NCI-H2171 (cell line): ENCODE data around the gene TUBGCP2.
"Not testable (repeated sequence)": the region's sequence is repeated elsewhere in the genome, so short reads cannot be mapped to it uniquely, and the experiment has no call there.

Experiments
- DNase-seq: peaks from one replicate; lab custom pipeline; 2025; lab: John Stamatoyannopoulos, UW

The TUBGCP2 gene

GRCh38 chr10:133278577-133279265 is 30.0 kb downstream of the TUBGCP2 start:
- no peak for DNase-seq

DNA sequence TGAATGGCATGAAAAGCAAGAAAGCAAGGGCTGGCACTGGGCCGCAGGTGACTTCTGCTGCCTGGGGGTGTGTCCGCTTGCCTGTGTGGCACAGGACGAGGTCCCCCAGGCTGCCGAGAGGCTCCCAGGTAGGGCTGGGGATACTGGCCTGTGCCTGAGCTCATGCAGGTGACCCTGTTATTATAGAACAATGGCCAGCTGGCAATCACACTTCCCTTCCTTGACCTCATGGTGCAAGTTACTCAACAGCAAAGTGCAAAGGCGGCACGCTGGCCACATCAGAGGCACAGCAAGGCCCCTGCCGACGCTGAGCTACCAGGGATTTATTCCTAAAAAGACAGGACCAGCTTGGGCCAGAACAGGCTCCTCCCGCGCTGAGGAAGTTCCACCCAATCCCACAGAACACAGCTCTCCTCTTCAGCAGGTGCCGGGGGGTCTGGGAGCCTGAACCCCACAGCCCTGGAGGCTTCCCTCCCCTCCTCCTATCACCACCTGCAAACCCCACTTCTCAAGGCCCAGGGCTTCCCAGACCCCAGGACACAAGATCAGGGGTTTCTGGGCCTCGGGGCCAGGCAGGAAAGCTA is 30.6 kb downstream of the TUBGCP2 start:
- DNase-seq: no peak

GRCh38 chr10:133277277-133277992 is 31.2 kb downstream of the TUBGCP2 start:
- no peak for DNase-seq

- DNase-seq: peak; percentile 11
Measured at GRCh38 chr10:133276435-133277201, 32.1 kb downstream of the TUBGCP2 start, which contains the start of gene ADAM8. TSS of gene ADAM8 (minus strand) at chr10:133276868. CDS start at chr10:133276817, 51 bp downstream.

- DNase-seq: no peak
Measured at GRCh38 chr10:133276100-133276434, 32.6 kb downstream of the TUBGCP2 start.

GRCh38 chr10:133275684-133276092 is 33.0 kb downstream of the TUBGCP2 start:
- DNase-seq: no peak

DNA sequence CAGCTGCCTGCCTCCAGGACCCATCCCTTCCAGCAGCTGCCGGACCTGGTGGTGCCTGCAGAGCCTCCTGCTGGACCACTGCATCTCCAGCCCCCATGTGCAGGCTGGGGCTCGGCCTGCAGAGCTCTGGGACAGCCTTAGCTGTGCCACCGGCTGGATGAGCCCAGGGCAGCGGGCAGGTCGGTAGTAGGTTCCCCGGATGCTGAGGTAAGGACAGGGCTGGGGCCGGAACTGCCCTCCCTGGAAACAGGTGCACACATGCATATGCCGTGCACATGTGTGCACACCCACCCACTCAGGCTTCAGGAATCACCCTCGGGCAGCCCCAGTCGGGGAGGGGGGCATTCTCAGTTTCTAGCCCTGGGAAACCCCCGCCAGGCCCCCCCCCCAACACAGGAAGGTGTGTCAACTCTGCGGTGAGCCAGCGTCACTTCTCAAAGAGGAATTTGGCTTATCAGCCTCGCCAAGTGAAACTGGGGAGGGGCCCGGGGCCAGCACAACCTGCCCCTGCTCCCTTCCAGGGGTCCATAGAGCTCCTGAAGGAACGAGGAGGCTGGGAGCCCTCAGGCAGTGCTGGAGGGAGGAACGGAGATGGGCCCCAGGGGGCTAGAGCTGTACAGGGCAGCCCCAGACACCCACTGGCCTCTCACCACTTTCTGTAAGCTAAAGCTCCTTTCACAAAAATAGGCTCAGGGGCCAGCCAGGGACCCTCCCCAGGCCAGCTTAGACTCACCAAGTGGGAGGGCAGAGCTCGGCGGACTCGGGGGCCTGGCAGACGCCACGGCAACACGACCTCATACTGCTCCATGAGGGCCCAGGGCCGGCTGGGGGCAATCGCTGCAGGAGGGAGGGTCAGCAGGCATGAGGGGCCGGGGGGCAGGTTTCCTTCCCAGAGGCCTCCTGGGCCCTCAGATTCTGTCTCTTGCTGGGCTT is 33.7 kb downstream of the TUBGCP2 start:
- DNase-seq: no peak

- no peak for DNase-seq
Measured at GRCh38 chr10:133273534-133274143, 35.0 kb downstream of the TUBGCP2 start.

GRCh38 chr10:133272964-133273420 is 35.7 kb downstream of the TUBGCP2 start:
- DNase-seq: no peak

GRCh38 chr10:133272301-133272963 is 36.2 kb downstream of the TUBGCP2 start:
- no peak for DNase-seq

DNA sequence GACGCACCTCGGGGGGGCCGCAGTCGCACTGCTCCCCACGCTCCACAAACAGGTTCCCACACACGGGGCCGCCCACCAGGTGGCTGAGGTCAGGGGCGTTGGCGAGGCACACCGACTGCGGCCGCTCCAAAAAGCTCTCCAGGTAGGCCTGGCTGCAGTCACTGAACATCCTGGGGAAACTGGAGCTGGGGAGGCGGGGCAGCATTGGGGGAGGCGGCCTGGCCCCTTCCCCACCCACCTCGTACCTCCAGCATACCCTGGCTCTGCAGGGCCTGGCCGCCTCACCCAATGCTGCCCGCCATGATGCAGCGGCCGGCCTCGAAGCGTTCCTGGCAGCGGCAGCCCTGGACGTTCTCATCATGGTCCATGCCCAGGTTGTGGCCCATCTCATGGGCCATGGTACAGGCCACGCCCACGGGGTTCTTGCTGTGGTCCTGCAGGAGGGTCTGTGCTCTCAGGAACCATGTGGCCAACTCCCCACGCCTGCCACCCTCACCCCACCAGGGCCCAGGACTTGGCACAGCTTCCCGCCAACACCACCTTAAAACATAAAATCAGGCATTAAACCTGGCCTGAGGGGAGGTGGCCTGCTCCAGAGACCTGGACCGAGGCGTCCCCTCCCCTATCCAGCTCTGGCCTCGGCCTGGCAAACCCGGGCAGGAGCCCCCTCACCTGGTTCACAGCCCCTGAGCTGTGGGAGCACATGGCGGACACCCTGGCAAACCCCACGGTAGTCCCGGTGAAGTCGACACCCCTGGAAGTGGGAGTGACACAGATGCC is 37.0 kb downstream of the TUBGCP2 start:
- DNase-seq: no peak

DNA sequence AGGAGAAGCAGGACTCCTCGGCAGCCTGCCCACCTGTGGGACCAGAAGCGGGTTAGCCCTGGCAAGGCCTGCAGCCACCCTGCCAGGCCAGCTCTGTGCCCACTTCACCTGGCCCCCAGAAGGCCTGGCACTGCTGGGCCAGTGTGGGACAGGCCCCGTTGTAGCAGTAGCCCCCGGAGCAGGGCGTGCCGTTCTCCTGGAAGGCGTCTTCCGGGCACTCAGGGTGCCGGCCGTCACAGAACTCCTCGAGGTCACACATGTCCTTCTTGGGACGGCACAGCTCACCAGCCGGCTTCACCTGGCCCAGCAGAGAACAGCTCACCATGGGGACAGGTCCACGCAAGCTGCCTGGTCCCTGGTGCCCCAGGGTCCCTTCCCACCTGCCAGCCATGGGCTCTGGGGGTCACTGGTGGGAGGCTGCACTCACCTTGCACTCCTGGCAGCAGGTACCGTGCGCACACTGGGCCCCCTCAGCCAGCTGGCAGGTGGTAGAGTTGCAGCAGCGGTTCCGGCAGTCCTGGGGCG is 37.8 kb downstream of the TUBGCP2 start:
- DNase-seq: no peak

DNA sequence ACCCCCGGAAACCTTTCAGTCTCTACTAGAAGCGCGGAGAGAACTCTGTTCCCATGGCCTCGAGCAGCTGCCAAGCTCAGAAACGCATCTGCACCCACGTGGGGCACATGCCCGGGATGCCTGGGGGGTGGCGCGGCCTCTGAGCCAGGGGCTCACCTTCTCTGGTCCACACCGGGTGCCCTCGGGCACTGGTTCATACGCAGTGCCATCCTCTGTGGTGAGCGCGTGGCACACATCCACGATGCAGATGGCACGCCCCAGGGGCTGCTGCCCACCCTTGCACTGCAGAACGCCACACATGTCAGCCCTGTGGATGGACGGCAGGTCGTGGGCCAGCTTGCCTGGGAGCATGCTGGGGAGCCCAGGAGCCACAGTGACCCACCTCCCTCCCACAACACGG is 38.5 kb downstream of the TUBGCP2 start:
- no peak for DNase-seq

- DNase-seq: no peak
Measured at GRCh38 chr10:133269367-133269766, 39.3 kb downstream of the TUBGCP2 start.

DNA sequence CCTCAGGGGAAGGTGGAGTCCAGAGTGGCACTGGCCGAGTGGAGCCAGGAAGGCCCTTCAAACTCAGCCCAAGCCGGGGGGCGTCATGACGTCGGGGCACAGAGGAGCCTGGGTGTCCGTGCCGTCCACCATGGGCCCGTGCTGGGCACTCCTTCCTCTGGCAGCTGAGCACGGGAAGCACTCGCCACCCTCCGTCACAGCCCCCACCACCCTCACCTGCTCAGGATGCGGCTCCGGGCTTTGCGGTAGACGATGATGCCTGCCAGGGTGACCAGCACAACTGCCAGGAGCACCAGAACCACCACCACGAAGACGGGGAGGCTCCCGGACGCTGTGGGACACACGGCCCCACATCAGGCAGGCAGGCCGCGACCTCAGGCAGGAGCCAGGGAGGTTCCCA is 40.1 kb downstream of the TUBGCP2 start:
- DNase-seq: no peak

- no peak for DNase-seq
Measured at GRCh38 chr10:133267829-133268228, 40.8 kb downstream of the TUBGCP2 start.

- no peak for DNase-seq
Measured at GRCh38 chr10:133267293-133267692, 41.4 kb downstream of the TUBGCP2 start.

DNA sequence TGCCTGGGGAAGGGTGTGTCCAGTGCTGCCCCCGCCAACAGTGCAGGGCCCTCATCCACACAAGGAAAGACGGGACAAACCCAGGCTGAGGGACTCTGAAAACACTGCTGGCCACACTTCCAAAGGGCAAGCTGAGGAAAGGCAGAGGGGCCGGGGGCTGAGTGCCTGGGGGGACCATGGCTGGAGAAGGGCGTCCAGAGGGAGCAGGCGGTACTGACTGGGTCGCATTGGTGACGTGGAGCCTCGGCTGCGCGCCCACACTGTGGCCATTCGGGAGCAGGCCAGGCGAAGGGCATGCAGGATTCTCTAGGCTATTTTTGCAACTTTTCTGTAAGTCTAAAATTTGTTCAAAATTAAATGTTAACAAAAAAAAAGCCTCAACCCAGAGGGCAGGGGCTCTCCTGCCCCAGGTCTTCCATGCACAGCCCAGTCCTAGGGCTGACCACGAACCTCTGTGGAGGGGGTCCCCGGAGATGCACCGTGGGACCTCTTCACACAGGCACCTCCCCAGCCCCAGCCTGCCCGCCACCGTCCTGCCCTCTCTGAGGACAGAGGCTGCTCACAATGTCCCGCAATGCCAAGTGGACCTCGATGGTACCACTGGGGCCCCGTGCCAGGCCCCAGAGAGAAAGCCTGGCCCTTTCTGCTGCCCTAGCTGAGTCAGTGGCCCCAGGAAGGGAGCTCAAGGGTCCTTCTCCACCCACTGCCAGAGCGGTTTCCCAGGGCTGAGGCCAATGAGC is 42.4 kb downstream of the TUBGCP2 start:
- no peak for DNase-seq

- DNase-seq: not testable (repeated sequence)
Measured at GRCh38 chr10:133265052-133265451, 43.6 kb downstream of the TUBGCP2 start.
